Inflammatory macrophage treated with lipopolysaccharide for 1 hour (primary cell): ENCODE data around the gene NRXN3.

Experiments used
- DNase-seq, 2 donors: peaks; one replicate each; pipeline ENCODE4 v3.0.0-alpha.2; 2020 to 2022

Gene NRXN3

DNA sequence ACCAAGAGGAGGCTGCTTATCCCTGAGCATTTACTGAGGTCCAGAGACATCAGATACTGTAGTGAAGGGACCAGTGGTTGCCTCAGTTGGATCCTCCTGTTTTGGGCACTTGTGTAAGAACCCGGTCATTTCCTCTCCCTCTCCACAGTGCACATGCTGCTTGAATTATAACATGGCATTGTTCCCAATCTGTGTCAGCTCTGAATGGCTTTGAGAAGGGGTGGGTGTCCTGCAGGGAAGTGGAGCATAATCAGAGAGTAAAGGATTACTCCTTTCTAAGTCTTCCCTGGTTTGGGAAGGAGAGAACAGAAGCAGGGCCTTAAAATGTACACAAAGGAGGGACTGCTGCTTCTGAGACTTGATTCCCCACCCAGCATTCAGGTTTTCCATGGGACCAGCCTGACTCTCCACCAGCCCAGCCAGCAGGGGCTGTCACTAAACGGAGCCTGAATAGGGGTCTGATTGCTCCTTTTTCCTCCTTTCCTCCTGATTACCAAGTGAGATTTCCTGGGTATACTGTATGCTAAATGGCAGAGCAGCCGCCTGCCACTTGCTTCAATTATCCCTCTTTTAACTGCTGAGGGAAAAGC lies 78.4 kb downstream of the NRXN3 start:
- DNase-seq: no peak

DNA sequence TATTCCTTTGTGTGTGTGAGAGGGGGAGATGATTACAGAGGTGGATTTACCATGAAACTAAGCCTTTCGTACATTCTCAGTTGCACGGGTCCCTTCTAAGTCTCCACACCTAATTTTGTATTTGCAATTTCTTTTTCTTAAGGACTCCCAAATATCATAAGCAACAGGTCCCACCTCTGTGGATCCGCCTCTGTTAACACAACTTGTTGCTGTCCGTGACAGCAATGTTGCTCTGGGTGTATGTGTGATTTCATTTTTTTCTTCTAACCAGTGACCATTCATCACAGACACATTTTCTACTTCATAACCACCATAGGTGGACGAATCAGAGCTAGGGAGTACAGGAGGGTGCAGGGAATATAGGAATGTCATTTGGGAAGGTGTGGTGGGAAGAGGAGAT lies 81.1 kb downstream of the NRXN3 start:
- DNase-seq: no peak

DNA sequence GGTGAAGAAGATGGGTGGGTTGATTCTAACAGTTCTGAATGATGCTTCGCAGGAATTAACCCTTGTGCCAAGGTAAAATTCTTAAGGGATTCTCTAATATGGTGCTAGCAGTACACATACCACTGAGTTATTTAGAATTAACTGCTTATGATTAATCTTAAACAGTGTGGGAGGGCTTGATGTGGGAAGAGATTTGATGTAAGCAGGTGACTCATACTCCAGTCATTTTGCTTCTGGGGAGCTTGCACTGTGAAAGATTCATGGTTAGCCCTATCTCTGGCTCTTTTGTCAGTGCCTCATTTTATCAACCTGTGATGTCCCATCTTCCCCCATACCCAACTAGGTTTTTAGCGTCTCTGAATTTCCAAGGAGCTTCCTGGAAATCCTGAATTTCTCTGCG lies 83.8 kb downstream of the NRXN3 start:
- DNase-seq: peak; percentile 5 to 22

DNA sequence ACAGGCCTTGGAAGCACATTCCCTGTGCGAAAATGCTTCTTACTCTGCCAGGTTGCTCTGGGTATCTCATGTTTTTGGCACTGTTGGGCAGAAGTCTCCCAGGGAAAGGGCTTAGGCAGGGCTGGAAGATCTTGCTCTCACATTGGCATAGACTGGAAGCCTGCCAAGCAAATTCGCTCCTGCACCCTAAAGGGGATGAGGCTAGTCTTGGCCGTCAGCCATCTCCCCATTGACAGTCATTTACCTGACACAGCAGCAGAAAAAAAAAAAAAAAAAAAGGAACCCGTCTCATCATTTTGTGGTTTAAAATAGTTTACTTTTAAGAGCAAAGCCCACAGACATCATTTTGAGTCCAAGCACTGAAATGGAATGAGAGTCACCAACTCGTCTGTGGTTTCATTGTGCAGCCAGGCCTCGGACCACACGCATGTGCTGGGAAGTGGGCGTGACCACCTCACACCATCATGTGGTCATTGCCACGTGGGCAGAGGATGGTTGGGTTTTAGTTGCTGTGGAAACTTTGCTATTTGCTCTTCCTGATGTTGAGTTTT lies 84.8 kb downstream of the NRXN3 start:
- DNase-seq: no peak

DNA sequence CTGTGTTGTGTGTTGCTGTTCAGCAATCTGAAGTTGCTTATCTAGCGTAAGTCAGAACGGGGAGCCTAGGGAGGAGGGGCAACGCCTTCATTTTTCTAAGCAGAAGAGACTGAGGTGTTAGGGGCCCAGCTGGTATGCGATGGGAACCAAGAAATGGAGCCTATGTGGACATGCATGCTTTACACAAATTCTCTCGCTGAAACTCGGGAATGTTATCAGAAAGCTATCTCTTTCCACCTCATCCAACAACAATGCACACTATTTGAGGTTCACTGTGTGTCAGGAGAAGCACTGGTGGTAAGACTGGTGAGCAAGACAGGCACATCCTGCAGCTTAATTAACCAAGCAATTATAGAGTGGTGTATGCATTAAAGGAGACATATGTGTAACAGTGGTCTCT lies 89.7 kb downstream of the NRXN3 start:
- no peak for DNase-seq

DNA sequence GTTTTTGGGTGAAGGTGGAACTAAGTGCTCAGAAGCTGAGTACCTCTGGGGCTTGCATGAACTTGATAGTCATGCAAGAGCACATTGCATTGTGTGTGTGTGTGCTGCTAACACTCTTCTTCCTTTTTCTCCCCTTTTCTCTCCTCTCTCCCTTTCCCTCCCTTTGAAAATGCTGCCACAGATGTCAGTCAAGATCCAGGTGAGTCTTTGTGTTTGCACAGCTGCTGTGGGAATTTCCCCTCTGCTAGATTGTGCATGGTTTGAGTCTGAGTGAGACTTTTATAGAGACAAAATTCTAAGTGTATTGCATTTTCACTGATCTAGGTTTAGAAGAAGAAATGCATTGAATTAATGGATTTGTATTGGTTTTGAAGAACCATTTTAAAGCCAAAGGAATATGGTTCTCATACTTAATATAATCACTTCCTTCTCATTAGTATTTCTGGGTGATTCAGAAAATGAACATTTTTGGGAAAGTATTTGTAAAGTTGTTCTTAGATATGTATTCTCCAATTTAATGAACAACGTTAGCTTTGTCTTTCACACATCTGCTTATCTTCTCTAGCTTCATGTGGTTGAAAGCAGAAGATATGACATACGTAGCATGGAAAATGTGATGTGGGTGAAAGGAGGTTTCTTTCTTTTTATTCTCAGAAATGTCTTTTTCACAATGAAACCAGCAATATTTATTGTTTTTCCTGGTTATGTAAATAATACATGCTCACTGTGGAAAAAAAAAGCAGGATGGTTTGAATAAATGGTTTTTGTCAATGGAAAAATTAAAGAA lies 108.5 kb downstream of the NRXN3 start:
- no peak for DNase-seq

DNA sequence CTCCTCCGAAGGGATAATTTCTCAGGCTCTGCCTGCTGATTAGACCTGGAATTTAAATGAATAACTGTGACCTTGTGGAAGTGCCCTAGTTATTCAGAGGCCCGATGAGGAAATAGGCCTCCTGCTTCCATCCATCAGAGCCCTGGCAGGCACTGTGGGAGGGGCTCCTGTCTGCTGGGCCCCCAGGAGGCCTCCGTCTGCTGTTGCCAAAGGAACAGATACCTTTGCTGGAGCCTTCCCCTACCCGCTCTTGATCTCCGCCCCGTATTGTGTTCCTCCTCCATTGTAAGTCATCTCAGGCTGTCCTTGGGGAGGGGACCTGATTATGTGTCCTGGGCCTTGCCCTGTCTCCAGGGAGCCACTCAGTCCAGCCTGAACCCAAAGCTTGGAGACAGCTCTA lies 112.3 kb downstream of the NRXN3 start:
- no peak for DNase-seq

DNA sequence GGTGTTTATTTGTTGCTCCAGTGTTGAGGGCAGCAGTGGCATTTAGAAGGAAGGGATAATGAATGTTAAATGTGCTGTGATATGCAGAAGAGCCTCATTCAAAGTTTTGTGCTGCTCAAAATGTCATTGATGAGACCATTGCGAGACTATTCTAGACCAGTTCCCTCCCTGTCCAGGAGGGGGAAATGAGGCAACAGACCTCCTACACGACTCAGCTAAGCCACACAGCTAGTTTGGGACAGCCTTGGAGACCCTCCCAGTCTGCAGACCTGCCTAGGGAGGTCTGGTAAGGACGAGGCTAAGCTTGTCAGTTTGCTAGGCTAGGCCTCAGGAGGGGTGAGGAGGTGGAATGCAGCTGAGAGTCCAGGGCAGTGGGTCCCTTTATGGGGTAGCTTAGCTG lies 116.0 kb downstream of the NRXN3 start:
- no peak for DNase-seq

DNA sequence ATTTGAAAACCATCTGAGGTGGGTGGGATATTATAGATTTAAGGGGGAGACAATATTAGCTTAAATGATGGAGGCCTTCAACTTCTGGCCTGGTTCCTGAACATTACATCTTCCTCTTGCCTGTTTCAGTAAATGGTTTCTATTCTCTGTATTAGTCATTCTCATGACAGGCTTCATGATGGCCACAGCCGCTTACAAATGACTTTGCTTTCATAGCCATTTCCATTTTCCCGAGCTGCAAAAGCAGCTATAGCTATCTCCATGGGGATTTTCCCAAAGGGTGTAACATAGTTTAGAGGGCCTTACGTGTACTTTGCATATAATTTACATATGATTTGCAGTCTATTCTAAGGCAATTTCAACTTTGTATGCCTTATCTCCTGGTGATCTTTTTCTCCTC lies 121.8 kb downstream of the NRXN3 start:
- no peak for DNase-seq

DNA sequence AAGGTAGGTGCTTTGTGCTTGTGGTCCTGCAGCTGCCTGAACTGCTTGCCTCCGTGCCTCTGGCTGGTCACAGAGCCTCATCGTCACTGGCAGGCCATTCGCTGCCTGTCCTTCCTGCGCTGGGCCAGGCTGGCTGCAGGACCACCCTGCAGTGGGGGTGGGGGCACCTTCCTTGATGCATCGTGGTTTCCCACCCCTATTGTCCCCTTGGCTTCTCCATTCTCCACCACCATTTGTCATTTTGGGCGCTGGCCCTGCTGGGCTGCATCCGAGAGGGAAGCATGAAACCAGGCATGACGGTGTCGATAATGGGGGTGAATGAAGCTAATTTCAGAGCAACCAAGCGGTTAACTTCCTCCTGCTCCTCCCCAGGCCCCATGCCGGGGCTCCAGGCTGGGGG lies 127.7 kb downstream of the NRXN3 start:
- DNase-seq: no peak

DNA sequence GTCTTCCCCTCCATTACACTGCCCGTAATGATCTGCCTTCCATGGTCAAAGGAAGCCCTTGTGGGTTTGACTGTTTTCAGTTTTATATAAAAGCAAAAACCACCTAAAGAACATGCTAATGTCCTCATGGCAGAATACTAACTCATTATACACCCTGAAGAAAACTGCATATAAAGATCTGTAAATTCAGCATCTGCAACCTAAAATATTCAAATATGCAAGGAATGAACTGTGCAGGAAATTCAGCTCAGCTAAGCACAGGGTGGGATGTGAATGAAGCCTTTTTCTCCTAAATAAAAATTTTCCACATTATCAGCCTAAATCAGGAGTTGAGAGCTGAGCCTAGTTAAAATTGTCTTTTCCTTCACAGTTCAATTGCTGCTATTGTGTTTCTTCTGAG lies 128.1 kb downstream of the NRXN3 start:
- DNase-seq: no peak

DNA sequence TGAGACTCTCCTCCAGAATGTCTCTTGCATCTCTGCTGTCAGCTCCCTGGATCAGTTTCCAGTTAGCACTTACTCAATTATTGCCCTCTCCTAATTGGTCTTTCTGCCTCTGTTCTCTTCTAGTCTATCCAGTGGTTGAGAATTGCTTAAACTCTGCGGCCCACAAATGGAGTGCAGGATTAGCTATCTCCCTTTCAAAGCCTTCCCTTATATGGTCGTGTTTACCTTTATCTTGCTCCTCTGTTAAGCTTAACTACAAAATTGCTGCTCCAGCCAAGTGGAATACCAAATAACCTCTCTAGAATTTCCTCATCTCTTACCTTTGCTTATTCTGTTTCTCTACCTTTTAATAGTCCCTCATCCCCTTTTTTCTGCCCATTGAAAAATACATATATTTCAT lies 132.7 kb downstream of the NRXN3 start:
- DNase-seq: no peak

DNA sequence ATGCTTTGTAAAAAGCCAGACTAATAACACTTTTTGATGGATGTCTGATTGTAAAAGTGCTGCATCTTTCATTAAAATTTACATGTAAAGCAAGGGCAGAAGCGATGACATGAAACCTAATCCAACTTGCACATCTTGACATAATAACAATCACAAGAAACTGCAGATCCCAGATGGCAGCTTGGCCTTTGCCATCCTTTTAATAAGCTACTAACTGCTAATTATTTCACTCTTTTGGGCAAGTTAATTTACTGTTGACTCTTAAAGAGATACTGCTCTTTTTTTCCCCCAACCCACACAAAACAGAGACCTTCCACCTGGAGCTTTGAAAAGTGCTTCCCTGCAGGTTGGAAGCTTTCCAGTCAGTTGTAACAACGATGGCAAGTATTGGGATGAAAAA lies 137.5 kb downstream of the NRXN3 start:
- DNase-seq: no peak

DNA sequence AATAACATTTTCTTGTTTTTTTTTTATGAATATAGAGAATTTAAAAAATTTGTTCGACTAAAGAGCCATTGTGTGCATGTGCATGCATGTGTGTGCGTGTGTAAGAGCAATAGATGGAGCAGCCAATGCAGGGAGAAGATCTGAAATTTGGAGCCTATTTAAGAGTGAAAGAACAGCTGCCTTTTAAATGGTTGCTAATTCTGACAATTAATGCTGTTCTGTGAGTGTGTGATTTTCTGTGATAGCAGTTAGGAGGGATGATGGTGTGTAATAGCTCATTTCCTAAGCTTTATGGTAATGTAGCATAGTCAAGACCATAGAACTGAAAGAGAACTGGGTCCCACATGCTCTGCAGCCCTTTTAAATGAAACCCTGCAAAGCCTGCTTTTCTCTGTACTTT lies 137.9 kb downstream of the NRXN3 start:
- no peak for DNase-seq

DNA sequence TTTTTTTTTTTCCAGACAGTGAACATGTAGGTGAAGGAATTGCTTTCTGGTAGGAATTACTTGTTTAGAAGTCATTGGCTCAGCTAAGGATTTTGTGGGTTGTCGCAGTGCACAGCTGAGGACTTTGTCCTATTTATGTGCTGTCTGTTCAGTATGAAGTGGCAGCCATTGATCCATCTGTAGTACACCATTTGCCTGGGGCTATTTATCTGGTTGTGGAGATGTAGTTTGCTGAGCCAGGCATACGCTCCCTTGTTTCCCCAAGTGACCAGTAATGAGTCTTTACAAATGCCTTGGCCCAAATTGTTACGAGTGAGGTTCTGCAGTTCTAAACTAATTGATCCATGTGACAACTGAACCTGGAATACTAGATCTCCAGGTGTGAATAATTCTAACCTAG lies 140.1 kb downstream of the NRXN3 start:
- no peak for DNase-seq

DNA sequence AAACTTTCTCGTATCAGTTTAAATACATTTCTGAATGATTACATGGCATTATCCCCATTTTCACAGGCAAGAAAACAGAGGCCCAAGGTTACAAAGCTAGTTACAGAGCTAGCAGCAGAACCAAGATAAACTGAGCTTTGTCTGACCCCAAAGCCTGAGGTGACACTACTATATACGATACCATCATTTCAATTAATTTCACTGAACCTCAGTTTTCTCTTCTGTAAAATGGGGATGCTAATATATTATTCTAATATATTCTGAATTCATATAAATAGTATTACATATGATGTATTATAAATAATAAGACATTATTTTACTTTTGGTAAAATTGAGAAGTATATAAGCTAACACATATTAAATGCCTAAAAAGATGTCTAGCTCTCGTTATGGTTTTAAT lies 143.3 kb downstream of the NRXN3 start:
- DNase-seq: no peak

DNA sequence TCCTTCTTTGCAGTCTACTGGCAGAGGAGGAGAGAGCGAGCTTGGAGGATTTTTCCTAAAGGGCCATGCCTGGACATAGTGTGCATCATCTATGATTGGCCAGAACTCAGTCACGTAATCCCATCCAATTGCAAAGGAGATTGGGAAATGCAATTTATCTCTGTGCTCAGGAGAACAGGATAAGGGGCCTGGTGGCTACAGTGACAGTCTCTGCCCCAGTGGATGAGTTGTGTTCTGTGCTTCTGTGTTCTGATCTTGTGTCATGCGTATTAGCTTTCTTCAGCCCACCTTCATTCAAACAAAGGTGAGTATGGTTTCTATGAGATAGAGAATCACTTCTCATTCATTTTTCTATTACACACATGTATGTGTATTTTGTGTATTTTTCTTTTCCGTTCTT lies 144.3 kb downstream of the NRXN3 start:
- no peak for DNase-seq

DNA sequence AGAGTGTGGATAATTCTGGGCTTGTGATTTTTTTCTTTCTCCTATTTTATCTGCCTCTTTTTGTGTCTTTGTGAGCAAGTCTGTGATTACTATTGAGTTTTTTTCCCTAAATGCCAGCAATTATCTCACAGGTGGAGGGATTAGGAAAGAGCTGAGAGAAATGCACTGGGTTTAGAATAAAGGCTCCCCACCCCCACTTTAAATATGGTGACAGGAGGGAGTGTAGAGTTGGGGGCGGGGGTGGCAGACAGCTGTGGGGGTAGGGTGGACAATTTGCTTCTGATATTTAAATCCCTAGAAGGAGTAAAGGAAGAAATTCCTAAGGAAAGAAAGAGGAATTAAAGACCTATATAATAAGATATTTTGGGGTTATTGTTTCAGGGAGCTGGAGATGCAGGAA lies 145.9 kb downstream of the NRXN3 start:
- no peak for DNase-seq

DNA sequence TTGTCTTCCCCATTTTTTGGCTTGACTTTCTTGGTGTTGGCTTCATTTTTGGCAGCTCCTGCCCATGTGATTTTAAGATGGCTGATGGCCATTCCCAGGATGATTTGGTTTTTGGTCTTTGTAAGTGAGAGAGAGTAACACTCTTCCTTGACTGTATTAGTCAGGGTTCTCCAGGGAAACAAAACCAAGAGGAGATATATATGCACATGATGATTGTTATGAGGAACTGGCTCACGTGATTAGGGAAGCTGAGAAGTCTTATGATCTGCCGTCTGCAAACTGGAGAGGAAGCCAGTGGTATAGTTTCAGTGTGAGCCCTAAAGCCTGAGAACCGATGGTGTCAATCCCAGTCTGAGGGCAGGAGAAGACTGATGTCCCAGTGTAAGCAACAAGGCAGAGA lies 146.6 kb downstream of the NRXN3 start:
- peak; percentile 28 to 39 for DNase-seq

DNA sequence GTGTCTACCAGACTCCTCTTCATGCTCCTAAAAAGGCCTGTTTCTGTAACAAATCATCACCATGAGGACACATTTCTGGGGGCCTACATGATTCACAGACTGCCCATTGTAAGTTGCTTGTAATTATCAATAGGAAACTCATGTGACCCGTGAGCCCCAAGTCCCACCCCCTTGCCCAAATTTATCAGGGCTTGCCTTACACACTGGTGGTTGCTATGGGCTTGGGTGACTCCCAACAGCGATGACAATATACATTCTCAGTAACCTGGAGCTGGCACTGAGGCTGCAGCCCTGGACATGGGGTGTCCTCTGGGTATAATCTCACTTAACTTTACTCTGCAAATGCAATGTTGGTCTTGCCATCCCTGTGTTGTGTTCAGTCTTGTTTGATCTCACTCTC lies 149.2 kb downstream of the NRXN3 start:
- DNase-seq: no peak

DNA sequence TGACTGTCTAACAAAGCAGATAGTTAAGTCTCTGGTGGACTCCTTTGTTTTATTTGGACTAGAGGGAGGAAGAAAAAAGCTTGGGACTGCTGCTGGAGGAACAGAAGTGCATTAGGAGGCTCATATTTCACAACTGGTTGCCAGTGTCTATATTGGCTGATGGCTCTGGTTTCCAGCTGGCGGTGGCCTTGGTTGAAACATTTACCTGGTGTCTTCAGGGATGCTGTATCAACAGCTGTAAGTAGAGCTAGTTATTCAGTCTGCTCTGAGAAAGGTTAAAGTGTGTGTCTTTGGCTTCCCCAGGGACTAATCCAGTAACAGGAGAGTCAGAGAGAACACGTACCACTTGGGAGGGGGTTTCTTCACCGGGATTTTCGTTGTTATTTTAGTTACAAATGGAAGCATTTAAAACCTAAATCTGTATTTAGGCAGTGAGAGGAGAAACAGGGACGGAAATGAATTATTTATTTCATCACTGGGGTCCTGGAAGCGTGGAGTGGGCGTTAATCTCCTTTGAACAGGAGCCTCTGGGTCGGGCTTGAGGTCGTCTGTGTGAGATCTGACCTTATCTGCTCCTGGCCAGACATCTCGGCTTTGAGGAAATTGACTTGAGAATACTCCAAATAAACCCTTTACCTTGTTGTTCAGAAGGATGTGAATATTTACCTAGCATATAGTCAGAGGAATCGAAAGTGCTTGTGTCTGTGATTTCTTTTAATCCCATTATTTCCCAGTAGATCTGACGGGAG lies 149.9 kb downstream of the NRXN3 start:
- no peak for DNase-seq

DNA sequence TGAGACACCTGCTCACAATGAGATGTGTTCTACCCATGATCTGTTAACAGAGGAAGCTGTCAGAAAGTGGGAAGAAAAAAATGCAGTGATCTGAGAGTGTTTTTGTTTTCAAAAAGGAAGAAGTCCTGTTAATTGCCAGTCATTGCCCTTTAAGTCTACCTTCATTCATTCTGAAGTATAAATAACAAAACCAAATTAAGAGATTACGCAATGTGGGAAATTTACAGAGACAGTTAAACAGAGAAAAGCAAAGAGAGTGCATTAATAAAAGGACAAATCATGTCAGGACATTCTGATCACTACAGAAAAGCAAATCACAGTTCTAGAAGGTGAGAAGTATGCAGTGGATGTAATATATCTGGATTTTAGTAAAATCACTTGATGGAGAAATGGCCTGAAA lies 154.2 kb downstream of the NRXN3 start:
- no peak for DNase-seq

DNA sequence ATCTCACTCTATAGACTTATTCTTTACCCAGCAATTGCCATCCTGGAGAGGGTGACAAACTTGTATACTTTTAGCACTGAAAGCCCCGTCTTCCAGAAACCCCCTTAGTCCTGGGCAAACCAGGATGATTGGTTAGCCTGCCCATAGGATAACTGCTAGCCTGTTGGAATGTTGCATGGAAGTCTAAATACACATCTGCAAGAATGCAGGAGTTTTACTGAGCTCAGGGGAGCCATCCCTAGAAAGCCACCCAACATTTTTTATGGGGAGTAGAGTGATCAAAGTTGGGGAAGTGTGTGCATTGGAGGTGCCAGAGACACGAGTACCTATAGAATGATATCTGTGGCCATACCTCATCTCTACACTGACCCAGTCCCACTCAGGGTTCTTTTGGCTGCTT lies 155.7 kb downstream of the NRXN3 start:
- no peak for DNase-seq
